K562 (cell line): Measurements from ENCODE around the gene LRP1B.

Source experiments
- CBFA2T3 ChIP-seq: fragments of 450-650 bp; IDR thresholded peaks from 2 replicates; pipeline ENCODE4 v1.6.1; 2017
- CBX3 ChIP-seq, 2 experiments: IDR thresholded peaks; 1 replicate in 1 of 2; 2 replicates in 1 of 2; pipeline ENCODE4 v1.6.1; 2012; ENCODE audit warnings: inconsistent platforms in 2 of 2, low read length in 2 of 2, borderline replicate concordance in 1 of 2, control low read depth in 1 of 2
- CHD4 ChIP-seq: fragments of 200-600 bp; sonication (generic); IDR thresholded peaks from 3 replicates; pipeline ENCODE4 v1.6.1; 2012; ENCODE audit warnings: low read depth, mild to moderate bottlenecking, mixed read lengths, low read length, inconsistent platforms; ENCODE audit not compliant: insufficient read depth, insufficient replicate concordance, poor library complexity, severe bottlenecking
- CTCF ChIP-seq, 3 experiments: IDR thresholded peaks in 2 of 3; conservative IDR thresholded peaks in 1 of 3; 2 replicates each; pipeline ENCODE4 v1.5.1; 2011 to 2012; ENCODE audit warnings: low read length in 3 of 3, mild to moderate bottlenecking in 3 of 3, control low read depth in 2 of 3, improper control_type of control experiment in 1 of 3, inconsistent platforms in 1 of 3, low read depth in 1 of 3, mixed read lengths in 1 of 3, moderate library complexity in 1 of 3; ENCODE audit not compliant: insufficient read depth in 2 of 3
- NFIC ChIP-seq: fragments of 450-650 bp; IDR thresholded peaks from 2 replicates; pipeline ENCODE4 v1.6.1; 2017; ENCODE audit warnings: mild to moderate bottlenecking, inconsistent platforms
- POLR2A ChIP-seq: fragments of 450-650 bp; conservative IDR thresholded peaks from 2 replicates; pipeline ENCODE4 v1.6.1; 2016
- ZBTB40 ChIP-seq, 2 experiments: fragments of 450-650 bp in 1 of 2; sonication (generic) in 1 of 2; formaldehyde crosslinking in 1 of 2; IDR thresholded peaks; 2 replicates each; pipeline versions ENCODE4 v1.7.1 to v1.9.0; 2016 to 2022; ENCODE audit warnings: inconsistent platforms in 1 of 2, mild to moderate bottlenecking in 1 of 2, missing genetic modification reagents in 1 of 2
- ZNF324 ChIP-seq: fragments of 250-450 bp; sonication (Bioruptor Pico); IDR thresholded peaks from 2 replicates; pipeline ENCODE4 v1.4.0; 2020; ENCODE audit warnings: mild to moderate bottlenecking

GRCh38 chr2:141737492-141738255, 393.1 kb downstream of the LRP1B start:
- no peak for TF ChIP-seq CTCF (IDR thresholded peaks at IDR 0.05 in 2 of 3, conservative IDR thresholded peaks at IDR 0.05 in 1 of 3; ENCODE audit: insufficient read depth in 2 of 3, low read depth in 1 of 3, low read length in 3 of 3)
- no peak for TF ChIP-seq ZBTB40 (IDR thresholded peaks at IDR 0.05)
- no peak for TF ChIP-seq ZBTB40 (CRISPR knock-in tag; IDR thresholded peaks at IDR 0.05)
- TF ChIP-seq CBX3 (IDR thresholded peaks at IDR 0.05; ENCODE audit: borderline replicate concordance in 1 of 2, low read length in 2 of 2), result no peak
- TF ChIP-seq CBFA2T3, result no peak
- no peak for TF ChIP-seq NFIC
- no peak for TF ChIP-seq POLR2A
- no peak for TF ChIP-seq CHD4
- no peak for TF ChIP-seq ZNF324 (CRISPR knock-in tag)
